H1 (cell line): Measurements from ENCODE around the gene ISX. TPM values are rescaled to one million over a fixed set of nuclear protein-coding genes. Genes with fewer than 3 reads are reported as not detected.

Experiments used
- CTCF ChIA-PET: fragments of 300-600 bp; sonication (Branson Sonifier 250); formaldehyde crosslinking; loops from one replicate; lab custom pipeline; 2021; ENCODE audit not compliant: partially characterized antibody; lab: Charles Lee
- POLR2A ChIA-PET: fragments of 300-600 bp; sonication (Branson Sonifier 250); formaldehyde crosslinking; loops from one replicate; lab custom pipeline; 2021; ENCODE audit warnings: inconsistent platforms; ENCODE audit not compliant: partially characterized antibody; lab: Charles Lee
- DNase-seq, 2 experiments: peaks; one replicate each; pipeline versions ENCODE4 v3.0.0 to v3.0.0-alpha.2; 2010 to 2022; ENCODE audit warnings: low spot score in 2 of 2, low read depth in 1 of 2, mixed read lengths in 1 of 2
- FAIRE-seq: peaks from 2 replicates; lab custom pipeline; 2011; peaks lifted over from hg19 to GRCh38; lab: Jason Lieb, UNC
- H2AFZ ChIP-seq: 2 replicates; pipeline ENCODE4 v1.8.1; 2012; ENCODE audit warnings: low read length, inconsistent platforms
- H2AK5ac ChIP-seq: 2 replicates; pipeline ENCODE4 v1.6.1; 2013; ENCODE audit warnings: low read depth, low read length
- H2BK120ac ChIP-seq: replicated peaks from 2 replicates; pipeline ENCODE3; 2013; ENCODE audit warnings: low read depth, low read length, inconsistent platforms
- H2BK12ac ChIP-seq: 2 replicates; pipeline ENCODE4 v1.6.1; 2013; ENCODE audit warnings: low read depth, low read length
- H2BK15ac ChIP-seq: 2 replicates; pipeline ENCODE4 v1.6.1; 2013; ENCODE audit warnings: low read length
- H2BK20ac ChIP-seq: 2 replicates; pipeline ENCODE4 v1.6.1; 2013; ENCODE audit warnings: low read length
- H2BK5ac ChIP-seq: 2 replicates; pipeline ENCODE4 v1.6.1; 2013; ENCODE audit warnings: low read depth, low read length
- H3K14ac ChIP-seq: 2 replicates; pipeline ENCODE4 v1.6.1; 2013; ENCODE audit warnings: inconsistent platforms; ENCODE audit not compliant: insufficient read length
- H3K18ac ChIP-seq: 2 replicates; pipeline ENCODE4 v1.6.1; 2013; ENCODE audit warnings: low read length; ENCODE audit errors: extremely low read depth
- H3K23ac ChIP-seq: 2 replicates; pipeline ENCODE4 v1.6.1; 2013; ENCODE audit warnings: inconsistent platforms; ENCODE audit not compliant: insufficient read length
- H3K23me2 ChIP-seq: 2 replicates; pipeline ENCODE4 v1.6.1; 2013; ENCODE audit warnings: low read depth, low read length
- H3K27ac ChIP-seq: 2 replicates; pipeline ENCODE4 v1.6.1; 2011; ENCODE audit warnings: low read depth, low read length, inconsistent platforms
- H3K27me3 ChIP-seq, 4 experiments: replicated peaks in 1 of 4; 1 replicate in 1 of 4; 2 replicates in 3 of 4; pipeline versions ENCODE4 v1.6.1 to v1.8.1; 2011 to 2013; ENCODE audit warnings: low read length in 3 of 4, mild to moderate bottlenecking in 3 of 4, inconsistent platforms in 2 of 4, mixed read lengths in 2 of 4, moderate library complexity in 1 of 4; ENCODE audit not compliant: control insufficient read depth in 3 of 4, insufficient read depth in 3 of 4; ENCODE audit errors: extremely low read depth in 1 of 4
- H3K36me3 ChIP-seq, 4 experiments: 2 replicates each; pipeline versions ENCODE4 v1.6.1 to v1.8.1; 2011 to 2013; ENCODE audit warnings: mild to moderate bottlenecking in 4 of 4, low read length in 3 of 4, moderate library complexity in 2 of 4, control low read depth in 1 of 4, inconsistent platforms in 1 of 4; ENCODE audit not compliant: insufficient read depth in 4 of 4, control insufficient read depth in 2 of 4
- H3K4ac ChIP-seq: replicated peaks from 2 replicates; pipeline ENCODE3; 2013; ENCODE audit warnings: low read length, low read depth, mixed read lengths, inconsistent platforms; ENCODE audit not compliant: insufficient read length
- H3K4me1 ChIP-seq, 4 experiments: replicated peaks in 1 of 4; 1 replicate in 1 of 4; 2 replicates in 3 of 4; pipeline versions ENCODE4 v1.6.1 to v1.8.1; 2011 to 2013; ENCODE audit warnings: low read length in 3 of 4, inconsistent platforms in 2 of 4, mixed read lengths in 1 of 4; ENCODE audit not compliant: insufficient read depth in 4 of 4, control insufficient read depth in 3 of 4
- H3K4me2 ChIP-seq, 2 experiments: 2 replicates each; pipeline versions ENCODE4 v1.6.1 to v1.8.1; 2011 to 2013; ENCODE audit warnings: low read depth in 2 of 2, low read length in 2 of 2, control low read depth in 1 of 2, inconsistent platforms in 1 of 2, mild to moderate bottlenecking in 1 of 2; ENCODE audit not compliant: insufficient read depth in 1 of 2
- H3K4me3 ChIP-seq, 4 experiments: fragments of 200-600, 300-600 bp in 1 of 4; sonication (generic), shearing (Covaris generic), sonication (Bioruptor Twin) in 1 of 4; 2 replicates each; pipeline versions ENCODE4 v1.5.1 to v1.8.1; 2011 to 2016; ENCODE audit warnings: low read length in 4 of 4, low read depth in 3 of 4, control low read depth in 2 of 4, inconsistent platforms in 2 of 4, mild to moderate bottlenecking in 2 of 4, mixed read lengths in 1 of 4, moderate library complexity in 1 of 4; ENCODE audit not compliant: insufficient read depth in 2 of 4; ENCODE audit errors: extremely low read depth in 1 of 4
- H3K56ac ChIP-seq: replicated peaks from 2 replicates; pipeline ENCODE3; 2013; ENCODE audit warnings: low read depth, mild to moderate bottlenecking, mixed read lengths, low read length, inconsistent platforms; ENCODE audit not compliant: insufficient read length
- H3K79me1 ChIP-seq: 2 replicates; pipeline ENCODE4 v1.6.1; 2013; ENCODE audit warnings: low read depth, low read length, control low read depth
- H3K79me2 ChIP-seq, 2 experiments: 2 replicates each; pipeline versions ENCODE4 v1.6.1 to v1.8.1; 2012 to 2013; ENCODE audit warnings: low read length in 2 of 2, mild to moderate bottlenecking in 2 of 2, inconsistent platforms in 1 of 2; ENCODE audit not compliant: insufficient read depth in 2 of 2, control insufficient read depth in 1 of 2
- H3K9ac ChIP-seq, 4 experiments: replicated peaks in 1 of 4; 1 replicate in 1 of 4; 2 replicates in 3 of 4; pipeline versions ENCODE4 v1.6.1 to v1.8.1; 2011 to 2013; ENCODE audit warnings: low read depth in 3 of 4, low read length in 3 of 4, control low read depth in 2 of 4, mild to moderate bottlenecking in 2 of 4, moderate library complexity in 2 of 4, inconsistent platforms in 1 of 4; ENCODE audit errors: extremely low read depth in 1 of 4
- H3K9me3 ChIP-seq, 2 experiments: 2 replicates each; pipeline versions ENCODE4 v1.6.1 to v1.8.1; 2012 to 2013; ENCODE audit warnings: mild to moderate bottlenecking in 2 of 2, moderate library complexity in 2 of 2, control low read depth in 1 of 2, inconsistent platforms in 1 of 2, low read depth in 1 of 2, low read length in 1 of 2, mixed read lengths in 1 of 2; ENCODE audit not compliant: insufficient read depth in 2 of 2
- H4K20me1 ChIP-seq, 2 experiments: replicated peaks in 1 of 2; 2 replicates each; pipeline versions ENCODE3 to v1.8.1; 2011 to 2013; ENCODE audit warnings: inconsistent platforms in 2 of 2, low read length in 2 of 2, mild to moderate bottlenecking in 1 of 2; ENCODE audit not compliant: insufficient read depth in 2 of 2, control insufficient read depth in 1 of 2
- H4K5ac ChIP-seq: 2 replicates; pipeline ENCODE4 v1.6.1; 2013; ENCODE audit warnings: low read length, low read depth, mixed read lengths, inconsistent platforms; ENCODE audit not compliant: insufficient read length
- H4K8ac ChIP-seq: 2 replicates; pipeline ENCODE4 v1.8.0; 2013; ENCODE audit warnings: mild to moderate bottlenecking, moderate library complexity, low read length, inconsistent platforms; ENCODE audit not compliant: insufficient read depth; ENCODE audit errors: extremely low read depth
- H4K91ac ChIP-seq: replicated peaks from 2 replicates; pipeline ENCODE3; 2013; ENCODE audit warnings: low read length, mixed read lengths, inconsistent platforms; ENCODE audit not compliant: insufficient read length
- BACH1 ChIP-seq: IDR thresholded peaks from 2 replicates; pipeline ENCODE4 v1.6.1; 2012; ENCODE audit warnings: low read length, improper control_type of control experiment
- EGR1 ChIP-seq: IDR thresholded peaks from 2 replicates; pipeline ENCODE4 v1.6.1; 2011; ENCODE audit warnings: low read depth, low read length, borderline replicate concordance
- GTF2F1 ChIP-seq: IDR thresholded peaks from 2 replicates; pipeline ENCODE4 v1.6.1; 2012; ENCODE audit warnings: low read depth, low read length, improper control_type of control experiment, borderline replicate concordance
- HDAC6 ChIP-seq: IDR thresholded peaks from one replicate; pipeline ENCODE4 v1.7.1; 2012; ENCODE audit warnings: low read depth, mild to moderate bottlenecking, inconsistent platforms, low read length, moderate library complexity
- WGBS, 2 experiments: shearing (Covaris generic) in 1 of 2; methylation state at CpG; one replicate each; pipeline versions ENCODE4 v1.1.6 to v1.1.7; 2013 to 2015; ENCODE audit warnings: low lambda C conversion rate in 2 of 2, mixed read lengths in 2 of 2, inconsistent platforms in 1 of 2, low coverage in 1 of 2, missing lambda C conversion rate in 1 of 2; ENCODE audit not compliant: insufficient replicate concordance in 2 of 2, insufficient coverage in 1 of 2, insufficient read length in 1 of 2; ENCODE audit errors: extremely low coverage in 1 of 2, missing lambda C conversion rate in 1 of 2; 5-methylcytosine and 5-hydroxymethylcytosine counted together
- polyA plus RNA-seq, 7 experiments: library from polyadenylated mRNA; depleted of rRNA in 3 of 7; stranded (reverse) in 5 of 7; unstranded in 2 of 7; fragments of >200 nt in 5 of 7; fragments of 200-250 nt in 2 of 7; gene quantifications; 1 replicate in 5 of 7; 2 replicates in 1 of 7; 4 replicates in 1 of 7; pipeline versions ENCODE4 v1.2.1 to v1.2.3, GENCODE V29; 2011 to 2013; ENCODE audit warnings: missing spikeins in 2 of 7, mixed read lengths in 2 of 7
- total RNA-seq: library from RNA; stranded (reverse); fragmentation: NEBNext Ultra II Directional; extraction: Animal tissue kit (Norgen Biotek cat#: 25700); gene quantifications from 2 replicates; pipeline ENCODE4 v1.2.1, GENCODE V29; 2021
- TF ChIP-seq, protein P1 (sequence below): IDR thresholded peaks from 2 replicates; pipeline ENCODE4 v1.6.1; 2011; ENCODE audit warnings: low read length, improper control_type of control experiment

Gene ISX
- total and polyA plus RNA-seq, 2 of the 8 experiments (the other 6 are each of a cell fraction or from before 2014, with no cell fraction given) = not detected

DNA sequence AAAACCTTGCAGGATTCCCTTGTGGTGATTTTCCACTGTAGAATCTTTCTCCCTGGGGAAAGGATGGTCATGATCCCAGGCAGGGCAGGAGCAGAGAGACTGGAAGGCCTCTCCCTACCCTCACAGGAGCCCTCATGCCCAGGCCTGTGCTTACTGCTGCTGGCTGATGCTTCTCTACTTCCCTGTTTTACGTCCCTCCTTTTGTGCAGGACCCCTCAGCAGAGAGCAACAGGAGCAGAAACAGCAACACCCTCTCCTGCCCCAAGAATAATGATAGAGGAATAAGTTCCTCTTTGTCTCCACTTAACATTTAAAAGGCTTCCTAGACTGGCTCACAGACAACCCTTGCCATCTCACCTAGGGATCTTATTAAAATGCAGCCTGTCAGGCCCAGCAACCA, 3.6 kb downstream of the ISX start:
- no peaks in the 10 kb centered on the region; a peak in 2 of 7 replicates for H3K27me3 ChIP-seq
- H3K23me2 ChIP-seq = no peaks in the 10 kb centered on the region
- H3K27ac ChIP-seq = no peak overlapping the region
- no peak overlapping the region for H2AK5ac ChIP-seq
- H4K91ac ChIP-seq = peak overlapping the region; percentile 15
- no peaks in the 10 kb centered on the region for H3K4me1 ChIP-seq
- H3K14ac ChIP-seq = no peak overlapping the region
- no peak overlapping the region for H4K8ac ChIP-seq
- H3K9me3 ChIP-seq = no peaks in the 10 kb centered on the region
- TF ChIP-seq HDAC6 = no peak
- TF ChIP-seq, protein P1, sequence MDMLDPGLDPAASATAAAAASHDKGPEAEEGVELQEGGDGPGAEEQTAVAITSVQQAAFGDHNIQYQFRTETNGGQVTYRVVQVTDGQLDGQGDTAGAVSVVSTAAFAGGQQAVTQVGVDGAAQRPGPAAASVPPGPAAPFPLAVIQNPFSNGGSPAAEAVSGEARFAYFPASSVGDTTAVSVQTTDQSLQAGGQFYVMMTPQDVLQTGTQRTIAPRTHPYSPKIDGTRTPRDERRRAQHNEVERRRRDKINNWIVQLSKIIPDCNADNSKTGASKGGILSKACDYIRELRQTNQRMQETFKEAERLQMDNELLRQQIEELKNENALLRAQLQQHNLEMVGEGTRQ = no peak
- TF ChIP-seq GTF2F1 = no peak
- no peak for TF ChIP-seq BACH1
- no peak for TF ChIP-seq EGR1
- FAIRE-seq (no peak), DNase-seq (no peak)
- no peak overlapping the region for H2BK15ac ChIP-seq
- H3K79me1 ChIP-seq = no peaks in the 10 kb centered on the region
- ChIA-PET CTCF (interaction anchor here (0.6 to 1.1 kb wide), 2 partner anchors 86 to 201 kb away, joined by 4 to 6 read pairs; no protein-coding TSS in a partner anchor), POLR2A (interaction anchor here (0.6 kb wide), 1 partner anchor 201 kb away, joined by 5 read pairs; no protein-coding TSS in a partner anchor)
- H2BK12ac ChIP-seq = no peak overlapping the region
- H3K4me2 ChIP-seq = no peak overlapping the region
- H4K5ac ChIP-seq = no peak overlapping the region
- no peak overlapping the region for H3K9ac ChIP-seq
- H3K4me3 ChIP-seq = no peak overlapping the region
- no peak overlapping the region for H2BK20ac ChIP-seq
- no peak overlapping the region for H3K56ac ChIP-seq
- 57% methylated on average over 1 of the region's 1 CpG; no CpG with 5 or more reads in 1 of the 2 experiments for WGBS, 2 experiments
- no peak overlapping the region for H2AFZ ChIP-seq
- H2BK5ac ChIP-seq = no peak overlapping the region
- H3K4ac ChIP-seq = no peak overlapping the region
- H3K18ac ChIP-seq = no peak overlapping the region
- H3K36me3 ChIP-seq = no peaks in the 10 kb centered on the region
- no peak overlapping the region for H3K23ac ChIP-seq
- H3K79me2 ChIP-seq = no peaks in the 10 kb centered on the region
- H4K20me1 ChIP-seq = no peaks in the 10 kb centered on the region
- no peak overlapping the region for H2BK120ac ChIP-seq
